Middle frontal gyrus (tissue), 1 donor: ENCODE data around the gene ERC2.

Source experiments
- DNase-seq: peaks from one replicate; pipeline ENCODE4 v3.0.0-alpha.2; 2015; ENCODE audit warnings: low spot score; ENCODE audit errors: extremely low spot score

ERC2 gene

DNA sequence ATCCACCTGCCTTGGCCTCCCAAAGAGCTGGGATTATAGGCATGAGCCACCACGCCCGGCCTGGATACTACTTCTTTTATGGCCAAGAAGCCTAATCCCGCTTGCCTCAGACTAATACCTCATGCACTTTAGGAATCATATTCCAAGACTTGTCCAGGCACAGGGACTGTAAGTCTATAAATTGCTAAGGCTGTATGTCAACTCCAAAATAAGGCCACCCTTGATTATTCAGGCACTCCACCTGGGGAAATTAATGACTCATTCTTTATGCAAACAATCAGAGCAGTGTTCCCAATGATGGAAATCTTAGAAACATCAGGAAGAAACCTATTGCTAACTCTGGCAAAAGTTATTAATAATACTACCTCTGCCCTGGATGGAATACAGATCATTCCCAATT lies 98.4 kb downstream of the ERC2 start:
- DNase-seq: no peak

- no peak for DNase-seq
These were observed 99.4 kb downstream of the ERC2 start for GRCh38 chr3:56368846-56369245.

DNA sequence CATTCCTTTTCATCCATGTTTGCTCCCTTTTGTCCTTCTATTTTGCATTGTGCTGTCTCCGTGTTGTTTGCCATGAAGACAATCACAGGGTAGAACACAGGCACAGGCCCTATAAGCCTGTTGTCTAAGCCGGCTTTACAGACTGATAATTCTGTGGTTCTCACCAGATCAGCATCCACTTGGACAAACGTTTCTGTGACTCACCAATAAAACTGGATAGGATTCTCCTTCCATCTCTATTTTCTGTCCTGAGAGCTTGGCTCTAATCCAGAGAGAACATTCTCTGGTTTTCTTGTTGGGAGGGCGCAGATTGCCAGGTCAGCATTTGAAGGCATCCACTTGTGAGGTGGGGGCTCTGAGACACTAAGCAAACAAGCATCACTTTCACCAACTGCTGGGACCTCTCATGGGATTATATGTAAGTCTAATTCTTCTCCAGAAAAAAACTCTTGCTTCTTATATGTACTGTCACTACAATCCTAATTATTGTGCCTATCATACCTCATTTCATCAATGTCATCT lies 101.6 kb downstream of the ERC2 start:
- DNase-seq: no peak

DNA sequence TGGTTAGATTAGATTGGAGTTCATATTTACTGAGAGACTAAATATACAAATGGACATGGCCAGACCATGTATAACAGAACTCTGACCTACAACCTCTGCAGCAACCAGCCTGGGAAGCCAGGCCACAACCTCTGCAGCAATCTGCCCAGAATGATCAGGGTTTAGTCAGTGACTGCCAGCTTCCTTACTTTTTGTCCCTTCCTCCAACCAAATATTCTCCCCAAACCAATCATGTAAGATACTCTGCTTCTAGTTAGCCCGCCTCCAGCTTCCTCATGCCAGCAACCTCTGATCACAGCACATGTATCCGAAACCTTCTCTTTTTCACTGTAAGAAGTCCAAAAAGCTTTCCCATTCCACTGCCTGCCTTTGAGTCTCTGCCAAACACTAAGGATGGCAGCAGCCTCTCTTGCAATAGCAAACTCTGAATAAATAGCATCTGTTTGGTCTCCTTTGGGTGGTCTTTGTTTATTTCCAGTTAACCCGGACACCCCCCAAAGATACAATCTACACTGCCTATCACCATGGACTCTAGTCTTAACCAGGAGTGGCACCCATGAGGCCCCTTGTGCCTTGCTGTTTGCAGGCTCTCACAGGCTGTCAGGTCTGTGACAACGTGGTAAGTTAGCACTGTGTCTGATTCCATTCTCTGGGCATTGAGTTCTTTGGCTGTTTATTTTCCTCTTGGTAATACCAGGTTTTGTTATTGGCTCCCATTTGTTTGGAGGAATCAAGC lies 102.2 kb downstream of the ERC2 start:
- peak; percentile 34 for DNase-seq

- no peak for DNase-seq
These were observed 103.6 kb downstream of the ERC2 start for GRCh38 chr3:56364665-56365064.

DNA sequence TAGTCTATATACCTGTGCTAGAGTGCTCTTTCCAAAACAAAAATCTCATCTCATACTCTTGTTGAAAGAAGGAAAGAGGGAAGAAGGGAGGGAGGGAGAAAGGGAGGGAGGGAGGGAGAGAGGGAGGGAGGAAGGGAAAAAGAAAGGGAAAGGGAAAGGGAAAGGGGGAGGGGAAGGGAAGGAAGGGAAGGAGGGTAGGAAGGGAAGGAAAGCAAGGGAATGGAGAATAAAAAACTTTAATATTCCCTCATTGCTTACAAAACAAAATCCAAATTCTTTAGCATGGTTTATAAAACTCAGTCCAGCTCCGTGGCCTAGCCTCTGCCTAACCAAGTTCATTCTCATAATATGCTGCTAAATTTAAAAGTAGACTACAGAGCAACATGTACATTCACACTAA lies 104.5 kb downstream of the ERC2 start:
- DNase-seq: no peak

GRCh38 chr3:56361731-56362130 lies 106.5 kb downstream of the ERC2 start:
- no peak for DNase-seq

DNA sequence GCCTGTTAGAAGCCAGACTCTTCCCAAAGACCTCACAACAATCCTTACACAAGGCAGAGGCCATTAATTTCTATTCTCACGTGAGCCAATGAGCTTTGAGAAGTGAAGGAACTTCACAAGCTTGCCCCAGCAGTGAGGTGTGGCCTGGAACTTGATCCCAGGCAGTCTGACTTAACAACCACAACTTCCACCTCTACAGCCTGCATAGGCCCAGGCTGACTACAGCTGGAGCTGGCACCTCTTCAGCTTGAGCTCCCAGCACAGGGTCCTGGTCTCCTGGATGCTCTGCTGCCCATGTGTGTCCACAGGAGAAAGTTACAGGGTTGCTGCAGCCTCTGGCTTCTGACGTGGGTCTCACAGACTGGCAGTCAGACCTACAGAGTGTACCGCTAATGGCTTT lies 111.0 kb downstream of the ERC2 start:
- no peak for DNase-seq

- DNase-seq: no peak
These were observed 111.5 kb downstream of the ERC2 start for GRCh38 chr3:56356808-56357207.

- DNase-seq: no peak
These were observed 112.6 kb downstream of the ERC2 start for GRCh38 chr3:56355570-56356185.

DNA sequence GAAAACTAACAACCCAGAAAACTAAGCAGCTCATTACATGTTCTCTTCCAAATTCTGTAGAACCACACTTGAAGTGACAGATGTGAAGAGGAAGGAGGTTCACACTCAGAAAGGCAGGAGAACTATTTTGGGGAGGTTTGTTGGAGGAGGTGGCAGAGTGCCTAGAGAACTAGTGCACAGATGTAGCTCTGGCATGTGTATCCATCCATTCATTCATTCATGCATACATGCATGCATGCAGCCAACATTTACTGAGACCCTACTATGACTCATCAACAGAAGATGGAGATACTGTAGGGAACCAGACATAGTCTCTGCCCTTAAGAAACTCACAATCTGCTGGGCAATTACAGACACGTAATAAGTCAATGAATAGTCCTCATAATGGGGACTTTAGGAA lies 116.7 kb downstream of the ERC2 start:
- DNase-seq: peak; percentile 19

DNA sequence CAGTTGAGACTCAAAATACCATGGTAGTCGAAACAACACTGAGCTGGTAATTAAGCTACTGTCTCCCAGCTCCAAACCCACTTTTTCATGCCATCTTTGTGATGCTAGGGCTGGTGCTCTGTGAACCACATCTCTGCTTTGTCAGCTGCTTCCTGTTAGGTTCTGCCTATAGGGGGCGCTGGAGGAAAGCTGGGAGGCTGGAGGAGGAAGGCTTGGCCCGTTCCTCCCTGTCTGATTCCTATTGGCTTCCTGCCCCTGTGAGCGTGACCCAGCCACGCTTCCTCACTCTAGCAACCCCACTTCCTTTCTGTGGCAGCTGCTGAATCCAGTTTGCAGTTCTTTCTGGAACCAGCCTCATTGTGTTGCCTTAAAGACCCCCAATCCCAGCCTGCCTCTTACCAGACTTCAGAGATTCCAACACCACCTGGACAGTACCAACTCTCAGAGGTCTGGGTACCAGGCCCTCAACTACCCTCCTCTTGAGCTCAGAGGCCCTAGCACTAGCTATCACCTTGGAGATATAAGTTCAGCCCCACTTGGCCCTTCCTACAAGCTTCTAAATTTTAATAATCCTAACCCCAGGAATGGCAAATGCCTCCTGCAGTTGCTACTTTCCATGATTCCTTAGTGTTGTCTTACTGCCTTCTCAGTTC lies 120.9 kb downstream of the ERC2 start:
- no peak for DNase-seq

GRCh38 chr3:56342475-56342874 lies 125.8 kb downstream of the ERC2 start:
- DNase-seq: no peak

GRCh38 chr3:56339671-56340070 lies 128.6 kb downstream of the ERC2 start:
- no peak for DNase-seq

GRCh38 chr3:56339244-56339643 lies 129.0 kb downstream of the ERC2 start:
- DNase-seq: no peak

- no peak for DNase-seq
These were observed 132.2 kb downstream of the ERC2 start for GRCh38 chr3:56336023-56336422.

- no peak for DNase-seq
These were observed 143.8 kb downstream of the ERC2 start for GRCh38 chr3:56324473-56324872.

DNA sequence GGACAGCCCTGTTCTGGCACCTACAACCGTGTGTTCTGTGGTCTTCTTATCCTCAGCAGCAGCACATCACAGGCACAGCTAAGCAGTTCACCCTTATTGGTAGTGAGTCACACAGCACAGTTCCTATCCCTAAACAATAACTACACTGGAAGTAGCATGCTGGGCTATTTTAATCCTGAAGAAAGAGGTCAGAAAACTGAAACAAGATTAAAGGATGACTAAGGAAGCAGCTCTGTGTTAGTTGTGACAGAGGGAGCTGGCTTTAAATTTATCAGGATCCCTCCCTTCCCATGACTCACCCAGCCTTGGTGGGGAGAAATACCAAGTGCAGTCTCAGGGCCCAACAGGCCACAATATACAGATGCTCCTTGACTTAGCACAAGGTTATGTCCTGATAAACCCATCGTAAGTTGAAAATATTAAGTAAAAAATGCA lies 144.3 kb downstream of the ERC2 start:
- peak; percentile 18 for DNase-seq

- DNase-seq: no peak
These were observed 145.4 kb downstream of the ERC2 start for GRCh38 chr3:56322862-56323261.

- DNase-seq: no peak
These were observed 146.4 kb downstream of the ERC2 start for GRCh38 chr3:56321892-56322291.

GRCh38 chr3:56321383-56321782 lies 146.9 kb downstream of the ERC2 start:
- no peak for DNase-seq

- no peak for DNase-seq
These were observed 147.4 kb downstream of the ERC2 start for GRCh38 chr3:56320883-56321282.
